CD4-positive, CD25-positive, alpha-beta regulatory T cell (primary cell): ENCODE data around the gene REXO1. TPM values are rescaled to one million over a fixed set of nuclear protein-coding genes. Genes with fewer than 3 reads are reported as not detected.

Experiments used
- ATAC-seq, 2 donors: fragments of 150-1000 bp; cut with Tn5 transposase; one replicate each; pipeline ENCODE4 v1.10.0; 2021; ENCODE audit warnings: low read depth in 2 of 2, moderate number of reproducible peaks in 2 of 2, moderate library complexity in 1 of 2
- DNase-seq, 3 donors: peaks; one replicate each; pipeline versions ENCODE4 v3.0.0 to v3.0.0-alpha.2; 2012 to 2022; ENCODE audit warnings: mixed read lengths in 1 of 3
- H3K27ac ChIP-seq: one replicate; pipeline ENCODE4 v1.7.0; 2013; ENCODE audit warnings: mild to moderate bottlenecking, low read length; ENCODE audit not compliant: insufficient read depth, poor library complexity, severe bottlenecking
- H3K27me3 ChIP-seq: one replicate; pipeline ENCODE4 v1.7.0; 2013; ENCODE audit warnings: low read length; ENCODE audit not compliant: control insufficient read depth, insufficient read depth
- H3K36me3 ChIP-seq: one replicate; pipeline ENCODE4 v1.7.0; 2013; ENCODE audit warnings: mild to moderate bottlenecking, low read length, moderate library complexity; ENCODE audit not compliant: control insufficient read depth, insufficient read depth
- H3K4me1 ChIP-seq: 2 replicates; pipeline ENCODE4 v1.7.0; 2013; ENCODE audit warnings: mild to moderate bottlenecking, low read length; ENCODE audit not compliant: insufficient read depth, control insufficient read depth, poor library complexity, severe bottlenecking
- H3K4me3 ChIP-seq: one replicate; pipeline ENCODE4 v1.7.0; 2013; ENCODE audit warnings: low read depth, mild to moderate bottlenecking, low read length, moderate library complexity
- H3K9me3 ChIP-seq, 2 experiments: 1 replicate in 1 of 2; 2 replicates in 1 of 2; pipeline ENCODE4 v1.7.0; 2013; ENCODE audit warnings: low read length in 2 of 2, mild to moderate bottlenecking in 1 of 2, moderate library complexity in 1 of 2; ENCODE audit not compliant: control insufficient read depth in 2 of 2
- H3K27ac Mint-ChIP-seq, 3 donors: one replicate each; pipeline ENCODE4 v1.8.0; 2020 to 2022; ENCODE audit warnings: mild to moderate bottlenecking in 3 of 3, mixed read lengths in 3 of 3, moderate library complexity in 2 of 3
- H3K27me3 Mint-ChIP-seq: one replicate; pipeline ENCODE4 v1.8.0; 2022; ENCODE audit warnings: mild to moderate bottlenecking, mixed read lengths
- H3K36me3 Mint-ChIP-seq: one replicate; pipeline ENCODE4 v1.8.0; 2020; ENCODE audit warnings: mixed read lengths
- H3K4me1 Mint-ChIP-seq, 4 donors: one replicate each; pipeline ENCODE4 v1.8.0; 2020 to 2022; ENCODE audit warnings: mixed read lengths in 4 of 4, mild to moderate bottlenecking in 1 of 4
- H3K4me3 Mint-ChIP-seq, 4 donors: one replicate each; pipeline ENCODE4 v1.8.0; 2020 to 2022; ENCODE audit warnings: mild to moderate bottlenecking in 4 of 4, mixed read lengths in 4 of 4, moderate library complexity in 3 of 4
- H3K9me3 Mint-ChIP-seq, 7 donors: one replicate each; pipeline ENCODE4 v1.8.0; 2020 to 2022; ENCODE audit warnings: mixed read lengths in 7 of 7, mild to moderate bottlenecking in 3 of 7, moderate library complexity in 2 of 7
- polyA plus RNA-seq, 4 donors: library from polyadenylated mRNA; unstranded; fragments of 300-500 nt; fragmentation: Illumina TruSeq; gene quantifications; one replicate each; pipeline ENCODE4 v1.2.3, GENCODE V29; 2021
- total RNA-seq: library from RNA; stranded (reverse); gene quantifications from one replicate; pipeline ENCODE4 v1.2.3, GENCODE V29; 2022

REXO1 gene
- total and polyA plus RNA-seq, 5 donors from 2014 or later: 2.5 to 103 (median 3.7) TPM

DNA sequence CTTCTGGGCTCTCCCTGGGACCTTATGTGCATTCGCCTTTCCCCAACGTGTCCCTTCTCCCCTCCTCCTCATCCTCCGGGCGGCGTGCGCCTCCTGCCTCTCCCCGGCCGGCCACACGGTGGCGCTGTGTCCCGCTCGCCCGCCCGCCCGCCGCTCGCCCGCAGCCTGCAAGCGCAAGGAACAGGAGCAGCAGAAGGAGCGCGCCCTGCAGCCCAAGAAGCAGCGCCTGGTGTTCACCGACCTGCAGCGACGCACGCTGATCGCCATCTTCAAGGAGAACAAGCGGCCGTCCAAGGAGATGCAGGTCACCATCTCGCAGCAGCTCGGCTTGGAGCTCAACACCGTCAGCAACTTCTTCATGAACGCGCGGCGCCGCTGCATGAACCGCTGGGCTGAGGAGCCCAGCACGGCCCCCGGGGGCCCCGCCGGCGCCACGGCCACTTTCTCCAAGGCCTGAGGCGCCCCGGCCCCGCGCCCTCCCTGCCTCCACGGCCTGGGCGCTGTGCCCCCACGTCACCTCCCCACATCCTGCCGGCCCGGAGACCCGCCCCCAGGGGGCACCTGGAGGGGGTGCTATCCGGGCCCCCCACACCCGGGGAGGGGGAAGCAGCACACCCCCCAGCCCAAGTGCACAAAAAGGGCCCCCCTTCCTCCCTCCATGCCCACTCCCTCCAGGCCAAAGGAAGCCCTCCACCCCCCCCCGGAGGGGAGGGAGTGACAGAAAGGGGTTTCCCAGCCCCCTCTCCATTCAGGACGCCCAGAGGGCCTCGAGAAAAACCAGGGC is 73.1 kb downstream of the REXO1 start:
- Histone ChIP-seq H3K36me3 (no peaks in the 10 kb centered on the region), H3K4me3 (no peak overlapping the region), H3K9me3 (peaks cover 19% of the 10 kb centered on the region in 2 experiments), H3K4me1 (no peaks in the 10 kb centered on the region), H3K27me3 (peaks cover 23% of the 10 kb centered on the region), H3K27ac (no peak overlapping the region)
- Mint-ChIP-seq H3K9me3 (peaks cover 0 to 24% (median 6%) of the 10 kb centered on the region in 7 donors), H3K4me3 (no peak overlapping the region), H3K27ac (no peak overlapping the region), H3K4me1 (peaks cover 0 to 9% (median 2%) of the 10 kb centered on the region in 4 donors), H3K36me3 (peaks cover 8% of the 10 kb centered on the region), H3K27me3 (peaks cover 69% of the 10 kb centered on the region)
- no peak for DNase-seq
- no peak for ATAC-seq

DNA sequence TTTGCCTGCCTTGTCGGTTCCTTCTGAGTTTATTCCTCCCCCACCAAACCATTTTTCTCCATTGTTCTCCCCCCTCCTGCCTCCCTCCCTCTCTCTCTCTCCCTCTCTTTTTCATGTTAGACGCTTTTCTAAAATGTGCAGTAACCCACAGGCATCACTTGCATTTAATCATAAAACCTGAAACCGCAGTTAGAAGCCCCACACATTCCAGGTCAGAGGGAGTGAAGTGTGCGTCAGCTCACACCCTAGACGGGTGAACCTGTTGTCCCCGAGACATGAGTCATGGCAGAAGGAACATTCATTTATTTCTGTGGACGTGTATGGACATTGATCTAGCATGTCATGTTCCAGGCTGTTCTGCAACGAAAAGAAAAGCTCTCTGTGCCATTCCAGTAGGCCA is 75.1 kb downstream of the REXO1 start:
- Mint-ChIP-seq H3K36me3 (peaks cover 4% of the 10 kb centered on the region), H3K4me3 (no peak overlapping the region), H3K4me1 (peaks cover 0 to 6% (median 2%) of the 10 kb centered on the region in 4 donors), H3K27me3 (peaks cover 61% of the 10 kb centered on the region), H3K27ac (no peak overlapping the region), H3K9me3 (peaks cover 0 to 24% (median 6%) of the 10 kb centered on the region in 7 donors)
- H3K36me3 ChIP-seq: no peaks in the 10 kb centered on the region
- no peak overlapping the region for H3K27ac ChIP-seq
- DNase-seq (no peak), ATAC-seq (no peak)
- H3K4me3 ChIP-seq: no peak overlapping the region
- peaks cover 27% of the 10 kb centered on the region for H3K27me3 ChIP-seq
- H3K9me3 ChIP-seq: peaks cover 19% of the 10 kb centered on the region in 2 experiments
- H3K4me1 ChIP-seq: no peaks in the 10 kb centered on the region

DNA sequence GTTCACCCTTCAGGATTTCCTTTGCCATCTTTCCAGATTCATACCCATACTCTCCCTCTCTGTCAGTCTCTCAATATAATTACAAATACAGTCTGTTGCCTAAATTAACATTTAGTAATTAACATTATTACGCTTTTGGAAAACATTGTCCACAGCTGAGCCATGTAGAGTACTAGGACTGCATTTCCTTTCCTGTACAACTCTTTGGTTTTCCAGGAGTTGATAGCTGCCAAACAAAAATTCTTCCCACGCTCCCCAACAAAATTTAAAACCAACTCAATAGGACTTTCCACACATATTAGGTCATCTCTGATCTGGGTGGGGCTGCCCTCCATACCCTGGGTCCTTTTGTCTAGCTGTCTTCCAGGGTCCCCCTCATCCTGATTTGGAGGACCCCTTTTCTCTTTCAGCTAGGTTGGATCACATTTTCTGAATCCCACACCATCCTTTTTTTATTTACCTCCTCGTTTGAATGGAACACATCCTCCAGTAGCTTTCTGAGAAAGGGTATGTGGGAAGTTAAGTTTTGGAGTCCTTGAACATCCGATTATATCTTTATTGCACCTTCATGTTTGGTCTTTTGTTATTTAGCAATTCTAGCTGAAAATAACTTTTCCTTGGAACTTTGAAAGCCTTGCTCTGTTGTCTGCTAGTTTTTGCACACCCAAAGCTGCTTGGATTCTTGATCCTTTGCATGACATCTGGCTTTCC is 77.3 kb downstream of the REXO1 start:
- Histone ChIP-seq H3K4me3 (no peak overlapping the region), H3K36me3 (no peaks in the 10 kb centered on the region), H3K4me1 (peaks cover 3% of the 10 kb centered on the region), H3K27me3 (peaks cover 19% of the 10 kb centered on the region), H3K27ac (no peak overlapping the region), H3K9me3 (peaks cover 19% of the 10 kb centered on the region in 2 experiments)
- no peaks in the 10 kb centered on the region for H3K36me3 Mint-ChIP-seq
- no peak overlapping the region for H3K4me3 Mint-ChIP-seq
- H3K27ac Mint-ChIP-seq: no peak overlapping the region
- peaks cover 0 to 23% (median 6%) of the 10 kb centered on the region in 7 donors for H3K9me3 Mint-ChIP-seq
- H3K4me1 Mint-ChIP-seq: peaks cover 0 to 6% (median 0%) of the 10 kb centered on the region in 4 donors
- DNase-seq (no peak), ATAC-seq (no peak)
- H3K27me3 Mint-ChIP-seq: peaks cover 61% of the 10 kb centered on the region

DNA sequence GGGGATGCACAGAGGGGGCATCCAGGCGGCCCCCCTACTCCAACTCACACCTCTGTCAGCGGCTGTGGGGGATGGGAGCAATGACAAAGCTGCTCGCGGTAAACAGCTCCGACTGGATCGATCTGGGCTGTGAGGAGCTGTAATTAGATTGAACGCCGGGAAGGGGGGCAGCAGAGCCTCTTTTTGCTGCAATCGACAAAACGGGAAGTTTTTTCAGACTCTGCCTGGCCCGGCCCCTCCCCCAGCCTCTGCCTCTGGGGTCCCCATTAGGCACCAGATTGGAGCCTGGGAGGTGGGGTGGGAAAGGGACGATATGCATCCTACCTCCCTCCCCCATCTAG is 78.7 kb downstream of the REXO1 start:
- Histone ChIP-seq H3K4me1 (peaks cover 3% of the 10 kb centered on the region), H3K9me3 (peaks cover 11 to 17% of the 10 kb centered on the region in 2 experiments), H3K27ac (no peak overlapping the region), H3K27me3 (peaks cover 17% of the 10 kb centered on the region), H3K4me3 (no peak overlapping the region), H3K36me3 (no peaks in the 10 kb centered on the region)
- H3K27me3 Mint-ChIP-seq: peaks cover 74% of the 10 kb centered on the region
- no peaks in the 10 kb centered on the region for H3K36me3 Mint-ChIP-seq
- no peak overlapping the region for H3K4me3 Mint-ChIP-seq
- H3K9me3 Mint-ChIP-seq: peaks cover 0 to 23% (median 5%) of the 10 kb centered on the region in 7 donors
- peaks cover 0 to 6% (median 0%) of the 10 kb centered on the region in 4 donors for H3K4me1 Mint-ChIP-seq
- H3K27ac Mint-ChIP-seq: no peak overlapping the region
- DNase-seq (no peak), ATAC-seq (no peak)

DNA sequence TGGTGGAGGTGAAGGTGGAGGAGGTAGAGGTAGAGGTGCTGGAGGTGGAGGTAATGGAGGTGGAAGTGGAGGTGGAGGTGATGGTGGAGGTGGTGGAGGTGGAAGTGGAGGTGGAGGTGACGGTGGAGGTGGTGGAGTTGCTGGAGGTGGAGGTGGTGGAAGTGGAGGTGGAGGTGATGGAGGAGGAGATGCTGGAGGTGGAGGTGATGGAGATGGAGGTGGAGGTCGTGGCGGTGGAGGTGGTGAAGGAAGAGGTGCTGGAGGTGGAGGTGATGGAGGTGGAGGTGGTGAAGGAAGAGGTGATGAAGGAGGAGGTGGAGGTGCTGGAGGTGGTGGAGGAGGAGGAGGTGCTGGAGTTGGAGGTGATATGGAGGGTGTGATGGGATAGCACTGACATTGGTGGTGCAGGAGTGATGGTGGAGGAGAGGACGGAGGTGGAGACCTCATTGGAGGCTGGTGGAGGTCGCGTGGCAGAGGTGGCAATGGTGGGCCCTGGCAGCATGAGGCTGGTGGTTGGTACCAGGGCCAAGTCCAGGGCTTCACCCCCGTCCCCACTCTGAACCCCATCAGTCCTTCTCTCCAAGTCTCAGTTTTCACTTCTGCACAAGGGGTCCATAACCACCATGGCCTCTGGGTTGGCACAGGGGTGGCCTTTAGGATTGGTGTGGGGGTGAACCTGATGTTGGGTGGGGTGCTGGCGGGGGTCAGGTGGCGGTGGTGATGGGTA is 79.2 kb downstream of the REXO1 start:
- peaks cover 3% of the 10 kb centered on the region for H3K4me1 ChIP-seq
- H3K36me3 ChIP-seq: no peaks in the 10 kb centered on the region
- Mint-ChIP-seq H3K27me3 (peaks cover 74% of the 10 kb centered on the region), H3K4me3 (no peak overlapping the region), H3K36me3 (no peaks in the 10 kb centered on the region), H3K4me1 (peaks cover 0 to 6% (median 0%) of the 10 kb centered on the region in 4 donors), H3K9me3 (peaks cover 0 to 23% (median 5%) of the 10 kb centered on the region in 7 donors), H3K27ac (no peak overlapping the region)
- H3K4me3 ChIP-seq: no peak overlapping the region
- no peak overlapping the region for H3K27ac ChIP-seq
- H3K27me3 ChIP-seq: peaks cover 17% of the 10 kb centered on the region
- ATAC-seq: no peak
- H3K9me3 ChIP-seq: peaks cover 11 to 17% of the 10 kb centered on the region in 2 experiments
- no peak for DNase-seq

DNA sequence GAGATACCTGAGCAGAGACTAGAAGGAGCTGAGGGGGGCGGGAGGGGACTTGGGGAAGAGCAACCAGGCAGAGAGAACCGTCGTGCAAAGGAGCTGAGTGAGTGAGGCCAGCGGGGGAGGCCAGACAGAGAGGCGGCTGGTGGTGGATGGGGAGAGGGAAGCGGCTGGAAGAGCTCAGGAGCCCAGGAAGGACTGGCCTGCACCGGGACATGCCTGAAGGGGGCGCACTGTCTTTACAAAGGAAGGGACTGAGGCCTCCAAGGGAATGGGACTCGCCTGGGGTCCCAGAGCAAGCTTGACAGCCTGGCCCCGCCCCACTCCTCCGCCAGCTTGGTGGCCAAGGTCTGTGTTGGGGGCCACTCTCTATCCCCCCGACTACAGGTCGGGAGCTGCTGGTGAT is 80.0 kb downstream of the REXO1 start:
- H3K4me3 ChIP-seq: no peak overlapping the region
- peaks cover 19% of the 10 kb centered on the region for H3K27me3 ChIP-seq
- no peak overlapping the region for H3K27ac ChIP-seq
- no peaks in the 10 kb centered on the region for H3K36me3 ChIP-seq
- Mint-ChIP-seq H3K4me3 (no peak overlapping the region), H3K27me3 (peaks cover 76% of the 10 kb centered on the region), H3K27ac (no peak overlapping the region), H3K4me1 (peaks cover 0 to 6% (median under 1%) of the 10 kb centered on the region in 4 donors), H3K36me3 (no peaks in the 10 kb centered on the region), H3K9me3 (peaks cover 0 to 21% (median 5%) of the 10 kb centered on the region in 7 donors)
- peaks cover 11 to 17% of the 10 kb centered on the region in 2 experiments for H3K9me3 ChIP-seq
- ATAC-seq: no peak
- H3K4me1 ChIP-seq: peaks cover 3% of the 10 kb centered on the region
- no peak for DNase-seq

DNA sequence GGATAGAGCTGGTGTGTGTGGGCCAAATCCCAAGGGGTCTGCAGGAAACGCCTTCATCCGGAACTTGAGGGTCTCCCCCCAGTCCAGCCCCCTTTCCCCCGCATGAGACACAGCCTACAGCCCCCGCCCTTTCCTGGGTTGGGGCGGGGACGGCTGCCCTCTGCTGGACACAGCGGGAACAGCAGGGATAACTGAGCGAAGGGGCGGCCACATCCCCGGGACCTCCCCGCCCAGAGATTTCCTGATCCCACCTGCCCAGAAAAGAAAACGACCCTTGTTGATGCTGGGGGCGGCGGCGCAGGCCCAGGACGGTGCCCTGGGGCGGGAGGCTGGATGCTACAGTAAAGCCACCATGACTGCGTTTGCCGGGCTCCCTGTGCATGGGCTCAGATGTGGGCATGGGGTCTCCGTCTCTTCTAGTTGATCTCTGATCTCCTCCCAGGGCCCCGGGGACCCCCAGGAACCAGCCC is 80.8 kb downstream of the REXO1 start:
- Mint-ChIP-seq H3K9me3 (peaks cover 0 to 19% (median 5%) of the 10 kb centered on the region in 7 donors), H3K4me3 (no peak overlapping the region), H3K27me3 (peaks cover 76% of the 10 kb centered on the region), H3K27ac (no peak overlapping the region), H3K36me3 (no peaks in the 10 kb centered on the region), H3K4me1 (peaks cover 0 to 6% (median under 1%) of the 10 kb centered on the region in 4 donors)
- Histone ChIP-seq H3K27me3 (peaks cover 19% of the 10 kb centered on the region), H3K27ac (no peak overlapping the region), H3K36me3 (no peaks in the 10 kb centered on the region), H3K4me3 (no peak overlapping the region), H3K4me1 (peaks cover 3% of the 10 kb centered on the region), H3K9me3 (peaks cover 11 to 17% of the 10 kb centered on the region in 2 experiments)
- ATAC-seq (peak; percentile 62 to 70), DNase-seq (peak in 2 of 3 donors; percentile 41 to 52)
